Bronchial epithelial cell (primary cell): ENCODE data around the gene GALNT14. TPM values are rescaled to one million over a fixed set of nuclear protein-coding genes. Genes with fewer than 3 reads are reported as not detected.

ENCODE experiments used
- DNase-seq: peaks from one replicate; pipeline ENCODE4 v3.0.0-alpha.2; 2010; ENCODE audit warnings: low read depth
- FAIRE-seq: peaks from 2 replicates; lab custom pipeline; 2011; peaks lifted over from hg19 to GRCh38; lab: Jason Lieb, UNC
- H3K27me3 ChIP-seq: 2 replicates; pipeline ENCODE4 v1.5.1; 2011; ENCODE audit warnings: low read length; ENCODE audit not compliant: control insufficient read depth, insufficient read depth
- H3K36me3 ChIP-seq: 2 replicates; pipeline ENCODE4 v1.5.1; 2011; ENCODE audit warnings: low read length; ENCODE audit not compliant: control insufficient read depth, insufficient read depth
- H3K4me3 ChIP-seq: 2 replicates; pipeline ENCODE4 v1.5.1; 2011; ENCODE audit warnings: mild to moderate bottlenecking, low read depth, low read length, control low read depth
- CTCF ChIP-seq: IDR thresholded peaks from 2 replicates; pipeline ENCODE4 v1.5.1; 2011; ENCODE audit warnings: mild to moderate bottlenecking, moderate library complexity, low read length, control low read depth, inconsistent platforms; ENCODE audit not compliant: insufficient read depth, severe bottlenecking
- total RNA-seq: library from RNA; depleted of rRNA; stranded (reverse); fragments of >200 nt; gene quantifications from 2 replicates; pipeline ENCODE4 v1.2.1, GENCODE V29; 2014

GALNT14 gene
- total RNA-seq, 1 donor from 2014 or later = 12.4 TPM

GRCh38 chr2:30894498-30895119 is 243.6 kb downstream of the GALNT14 start:
- no peak for FAIRE-seq

GRCh38 chr2:30888852-30889409 is 249.3 kb downstream of the GALNT14 start:
- no peak overlapping the region for H3K4me3 ChIP-seq
- TF ChIP-seq CTCF = no peak
- no peak for FAIRE-seq
- no peaks in the 10 kb centered on the region for H3K36me3 ChIP-seq
- no peaks in the 10 kb centered on the region for H3K27me3 ChIP-seq
- DNase-seq = no peak

More at GRCh38 chr2:30894498-30895119, 243.6 kb downstream of the GALNT14 start:
- no peaks in the 10 kb centered on the region for H3K27me3 ChIP-seq
- no peaks in the 10 kb centered on the region for H3K36me3 ChIP-seq
- H3K4me3 ChIP-seq = no peak overlapping the region
- no peak for DNase-seq
- TF ChIP-seq CTCF = no peak

GRCh38 chr2:30886080-30886479 is 252.2 kb downstream of the GALNT14 start:
- FAIRE-seq (peak; percentile 98), DNase-seq (peak; percentile 92)
- H3K4me3 ChIP-seq = no peak overlapping the region
- no peaks in the 10 kb centered on the region for H3K36me3 ChIP-seq
- TF ChIP-seq CTCF = no peak
- H3K27me3 ChIP-seq = no peaks in the 10 kb centered on the region

GRCh38 chr2:30883822-30884221 is 254.4 kb downstream of the GALNT14 start:
- H3K36me3 ChIP-seq = no peaks in the 10 kb centered on the region
- DNase-seq = no peak
- no peaks in the 10 kb centered on the region for H3K27me3 ChIP-seq
- TF ChIP-seq CTCF = no peak
- H3K4me3 ChIP-seq = no peak overlapping the region
- FAIRE-seq = no peak

GRCh38 chr2:30883184-30883583 is 255.1 kb downstream of the GALNT14 start:
- H3K36me3 ChIP-seq = no peaks in the 10 kb centered on the region
- DNase-seq = no peak
- H3K4me3 ChIP-seq = no peak overlapping the region
- no peak for FAIRE-seq
- no peaks in the 10 kb centered on the region for H3K27me3 ChIP-seq
- TF ChIP-seq CTCF = no peak
